H1 (cell line): Measurements from ENCODE around the gene C12orf43. TPM values are rescaled to one million over a fixed set of nuclear protein-coding genes. Genes with fewer than 3 reads are reported as not detected.

Source experiments
- CHD7 ChIP-seq: fragments of 300-600 bp; sonication (generic); IDR thresholded peaks from 2 replicates; pipeline ENCODE4 v1.7.1; 2012; ENCODE audit warnings: low read length, moderate library complexity, mild to moderate bottlenecking, inconsistent platforms; ENCODE audit not compliant: insufficient replicate concordance
- MAX ChIP-seq: IDR thresholded peaks from 2 replicates; pipeline ENCODE4 v1.6.1; 2012; ENCODE audit warnings: inconsistent platforms
- SIX5 ChIP-seq: IDR thresholded peaks from 2 replicates; pipeline ENCODE4 v1.6.1; 2011; ENCODE audit warnings: mild to moderate bottlenecking, low read depth, low read length
- polyA plus RNA-seq, 7 experiments: library from polyadenylated mRNA; depleted of rRNA in 3 of 7; stranded (reverse) in 5 of 7; unstranded in 2 of 7; fragments of >200 nt in 5 of 7; fragments of 200-250 nt in 2 of 7; gene quantifications; 1 replicate in 5 of 7; 2 replicates in 1 of 7; 4 replicates in 1 of 7; pipeline versions ENCODE4 v1.2.1 to v1.2.3, GENCODE V29; 2011 to 2013; ENCODE audit warnings: missing spikeins in 2 of 7, mixed read lengths in 2 of 7
- total RNA-seq: library from RNA; stranded (reverse); fragmentation: NEBNext Ultra II Directional; extraction: Animal tissue kit (Norgen Biotek cat#: 25700); gene quantifications from 2 replicates; pipeline ENCODE4 v1.2.1, GENCODE V29; 2021

The C12orf43 gene
- total and polyA plus RNA-seq, 2 of the 8 experiments (the other 6 are each of a cell fraction or from before 2014, with no cell fraction given): 9.2 to 22.3 TPM

GRCh38 chr12:121064116-121064515 lies 47.8 kb upstream of the C12orf43 start (continued):
- TF ChIP-seq CHD7 (no peak), SIX5 (no peak), MAX (no peak)
- TF ChIP-seq, all 59 proteins: peak for 0
